DND-41 (cell line): ENCODE data around the gene HNRNPR.

ENCODE experiments used
- EZH2 ChIP-seq: IDR thresholded peaks from 3 replicates; pipeline ENCODE4 v1.6.1; 2012; ENCODE audit warnings: borderline replicate concordance, low read depth, mild to moderate bottlenecking, moderate library complexity, low read length, inconsistent platforms; ENCODE audit not compliant: severe bottlenecking
- TF ChIP-seq, protein P1 (sequence below): IDR thresholded peaks from 2 replicates; pipeline ENCODE4 v1.5.1; 2012; ENCODE audit warnings: borderline replicate concordance, low read length, moderate library complexity, mild to moderate bottlenecking; ENCODE audit not compliant: poor library complexity, severe bottlenecking; ENCODE audit errors: extremely low read depth

DNA sequence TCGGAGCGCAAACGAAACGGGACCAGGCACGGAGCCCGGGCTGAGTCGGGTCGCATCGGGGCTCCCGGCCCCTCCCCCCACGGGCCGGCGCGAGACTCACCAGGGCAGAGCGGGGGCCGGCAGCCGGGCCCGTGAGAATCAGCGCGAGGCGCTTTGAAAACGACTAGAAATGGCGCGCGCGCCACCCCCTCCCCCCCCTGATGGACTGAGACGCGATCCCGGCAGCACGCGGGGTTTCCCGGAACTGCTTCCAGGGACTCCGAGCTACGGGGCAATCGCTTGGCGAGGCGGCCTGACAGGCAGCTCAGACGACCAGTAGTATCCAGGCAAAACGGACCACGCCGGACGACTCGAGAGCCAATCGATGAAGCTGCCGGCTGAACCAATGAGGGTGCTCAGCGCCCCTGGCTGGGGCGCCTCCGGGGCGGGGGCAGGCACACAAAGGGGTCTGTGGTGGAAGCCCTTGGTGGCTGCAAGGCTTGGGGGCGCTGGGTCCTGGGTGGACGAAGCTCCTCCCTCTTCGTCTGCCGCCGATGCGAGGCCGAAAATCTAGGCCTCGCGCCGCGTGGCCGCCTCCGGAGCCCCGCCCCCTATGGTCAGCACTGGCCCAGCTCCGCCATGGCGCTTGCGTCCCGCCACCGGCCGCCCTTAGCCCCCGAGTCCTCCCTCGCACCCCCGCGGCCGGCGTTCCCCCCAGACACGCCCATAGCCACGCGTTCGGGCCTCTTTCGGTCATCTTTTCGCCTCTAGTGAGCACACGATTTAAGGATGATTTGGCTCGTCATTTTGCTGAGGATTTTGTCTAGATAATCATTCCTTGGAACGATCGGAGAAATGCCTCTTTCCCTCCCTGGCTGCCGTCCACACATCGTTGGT, at the start of gene HNRNPR:
- TF ChIP-seq, protein P1, sequence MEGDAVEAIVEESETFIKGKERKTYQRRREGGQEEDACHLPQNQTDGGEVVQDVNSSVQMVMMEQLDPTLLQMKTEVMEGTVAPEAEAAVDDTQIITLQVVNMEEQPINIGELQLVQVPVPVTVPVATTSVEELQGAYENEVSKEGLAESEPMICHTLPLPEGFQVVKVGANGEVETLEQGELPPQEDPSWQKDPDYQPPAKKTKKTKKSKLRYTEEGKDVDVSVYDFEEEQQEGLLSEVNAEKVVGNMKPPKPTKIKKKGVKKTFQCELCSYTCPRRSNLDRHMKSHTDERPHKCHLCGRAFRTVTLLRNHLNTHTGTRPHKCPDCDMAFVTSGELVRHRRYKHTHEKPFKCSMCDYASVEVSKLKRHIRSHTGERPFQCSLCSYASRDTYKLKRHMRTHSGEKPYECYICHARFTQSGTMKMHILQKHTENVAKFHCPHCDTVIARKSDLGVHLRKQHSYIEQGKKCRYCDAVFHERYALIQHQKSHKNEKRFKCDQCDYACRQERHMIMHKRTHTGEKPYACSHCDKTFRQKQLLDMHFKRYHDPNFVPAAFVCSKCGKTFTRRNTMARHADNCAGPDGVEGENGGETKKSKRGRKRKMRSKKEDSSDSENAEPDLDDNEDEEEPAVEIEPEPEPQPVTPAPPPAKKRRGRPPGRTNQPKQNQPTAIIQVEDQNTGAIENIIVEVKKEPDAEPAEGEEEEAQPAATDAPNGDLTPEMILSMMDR, result no peak
- no peak for TF ChIP-seq EZH2
